CD4-positive, alpha-beta T cell treated with Interleukin-6 at 100 ng/mL for 8 hours (primary cell): ENCODE measurements around the gene MITD1.
A peak's percentile ranks its signal among the peaks of the same experiment; 100 is the strongest.
"Not testable (repeated sequence)": the region's sequence is repeated elsewhere in the genome, so short reads cannot be mapped to it uniquely, and the experiment has no call there.

Source experiments
- DNase-seq: peaks from one replicate; pipeline ENCODE4 v3.0.0-alpha.2; 2020; ENCODE audit warnings: mixed read lengths, low spot score

The MITD1 gene

GRCh38 chr2:99154643-99155536 is 26.0 kb downstream of the MITD1 start, which contains the start of the genes LIPT1 and TSGA10:
Gene LIPT1, plus strand, starts transcription at chr2:99154967. Its CDS starts 6,991 bp downstream, at chr2:99161958.
Gene TSGA10, minus strand, starts transcription at chr2:99154942. Its CDS starts 45,503 bp downstream, at chr2:99109439.
- DNase-seq: peak; percentile 89

- DNase-seq: no peak
Observed at GRCh38 chr2:99153921-99154604, 26.8 kb downstream of the MITD1 start.

GRCh38 chr2:99152199-99152895 is 28.5 kb downstream of the MITD1 start:
- DNase-seq: no peak

DNA sequence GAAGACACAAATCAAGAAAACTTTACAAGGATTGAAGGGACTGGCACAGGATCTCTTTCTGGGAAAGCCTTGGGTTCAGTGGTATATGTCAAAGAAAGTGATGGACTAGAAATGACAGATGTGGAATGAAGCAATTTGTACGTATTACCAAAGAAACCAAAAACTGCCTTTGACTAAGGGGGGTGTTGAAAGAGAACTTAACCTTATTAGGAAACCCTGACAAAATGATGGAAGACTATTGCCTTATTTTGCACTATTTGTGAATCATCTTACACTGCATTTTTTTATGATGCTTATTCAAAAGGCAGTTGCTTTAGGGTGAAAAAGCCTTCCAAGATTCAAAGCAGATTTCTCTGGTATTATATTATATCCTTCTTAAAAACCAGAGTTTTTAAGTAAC is 30.2 kb downstream of the MITD1 start:
- DNase-seq: no peak

DNA sequence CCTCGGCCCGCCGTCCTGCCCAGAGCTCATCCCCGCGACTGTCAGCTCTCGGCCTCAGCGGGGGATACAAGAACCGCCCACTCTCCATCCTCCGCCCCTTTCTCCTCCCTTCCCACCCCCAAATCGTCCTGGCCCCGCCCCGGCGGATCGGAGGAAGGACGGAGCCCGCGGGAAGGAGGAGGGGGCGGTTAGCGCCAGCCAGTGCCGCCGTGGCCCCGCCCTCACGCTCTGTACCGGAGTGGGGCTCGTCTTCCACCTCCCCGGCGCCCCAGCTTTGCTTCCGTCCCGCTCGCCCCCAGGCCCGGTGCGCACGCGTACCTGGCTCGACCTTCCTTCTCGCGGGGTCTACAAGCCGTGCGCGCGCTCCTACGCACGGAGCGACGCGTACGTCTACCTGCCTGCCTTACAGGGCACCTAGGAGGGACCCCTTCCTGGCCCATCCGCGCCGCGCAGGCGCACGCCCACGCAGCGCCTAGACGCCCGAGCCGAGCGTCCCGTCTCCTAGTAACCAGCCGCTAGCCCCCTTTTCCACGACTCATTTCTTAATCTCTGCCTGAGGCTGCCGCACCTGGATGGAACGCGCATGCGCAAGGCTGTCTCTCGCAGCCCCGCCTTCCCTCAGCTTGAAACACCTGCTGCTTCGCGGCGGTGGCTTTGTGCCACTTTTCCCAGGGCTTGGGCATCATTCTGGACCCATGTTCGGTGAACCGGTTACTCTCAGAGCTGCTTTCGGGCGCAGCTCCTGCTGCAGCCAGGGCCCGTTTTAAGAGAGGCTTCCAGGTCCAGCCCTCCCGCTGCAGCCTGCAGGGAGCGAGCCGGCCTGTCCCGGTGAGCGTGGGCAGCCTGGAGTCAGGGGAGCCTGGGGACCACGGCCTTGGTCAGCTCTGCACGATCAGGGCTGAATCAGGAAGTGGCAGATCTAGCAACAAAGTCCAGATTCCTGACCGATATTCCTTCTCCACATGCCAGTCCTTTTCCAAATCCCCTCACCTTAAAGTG is 39.4 kb downstream of the MITD1 start, which contains the start of gene C2orf15:
Gene C2orf15, plus strand, starts transcription at position 598 of the 999 bp plus-strand sequence. CDS start 8,852 bp downstream, outside the sequence.
- peak; percentile 98 for DNase-seq

DNA sequence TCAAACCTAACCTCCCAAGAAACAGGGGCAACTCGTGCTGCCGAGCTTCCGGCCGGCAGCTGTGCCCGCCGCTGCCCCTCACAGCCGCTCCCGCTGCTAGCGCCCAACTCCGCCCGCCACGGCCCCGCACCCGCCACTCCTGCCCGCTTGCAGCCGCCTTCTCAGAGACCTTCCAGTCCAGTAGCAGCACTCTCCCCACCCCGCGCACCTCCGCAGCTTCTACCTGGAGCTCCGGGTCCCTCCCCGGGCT is 40.1 kb downstream of the MITD1 start:
- DNase-seq: no peak

DNA sequence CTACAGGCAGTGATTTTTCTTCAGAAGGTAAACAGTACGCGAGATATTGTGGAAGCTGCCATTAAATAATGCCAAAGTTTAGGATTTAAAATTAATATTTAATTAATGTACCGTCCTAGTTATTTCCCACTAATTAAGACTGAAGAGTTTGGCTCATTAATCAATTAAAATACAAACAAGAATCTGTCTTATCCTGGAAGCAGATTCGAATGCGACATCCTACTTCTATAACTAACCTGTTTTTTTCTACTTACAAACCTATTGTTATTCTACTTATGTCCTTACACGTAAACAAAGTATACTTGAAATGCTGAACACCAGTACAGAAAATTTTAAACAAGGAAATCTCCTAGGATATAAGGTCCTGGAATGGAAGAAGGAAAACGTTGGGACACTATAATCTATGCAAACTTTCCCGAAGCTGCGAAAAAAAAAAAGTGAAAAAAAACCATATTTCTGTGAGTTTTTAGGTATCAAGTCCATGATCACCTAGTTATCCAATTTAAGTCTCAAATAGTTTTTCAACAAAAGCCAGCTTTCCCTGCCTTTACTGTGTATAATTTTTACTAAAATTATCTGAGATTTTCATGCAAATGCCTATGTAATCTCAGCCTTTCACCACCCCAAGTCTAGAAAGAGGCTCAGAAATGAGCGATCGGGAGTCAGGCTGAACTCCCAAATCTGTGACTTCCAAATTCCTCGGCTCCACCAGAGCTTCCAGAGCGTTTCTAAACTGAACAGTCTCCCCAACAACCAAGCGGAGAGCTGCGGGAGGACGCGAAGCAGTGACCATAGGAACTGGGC is 40.6 kb downstream of the MITD1 start:
- DNase-seq: no peak

DNA sequence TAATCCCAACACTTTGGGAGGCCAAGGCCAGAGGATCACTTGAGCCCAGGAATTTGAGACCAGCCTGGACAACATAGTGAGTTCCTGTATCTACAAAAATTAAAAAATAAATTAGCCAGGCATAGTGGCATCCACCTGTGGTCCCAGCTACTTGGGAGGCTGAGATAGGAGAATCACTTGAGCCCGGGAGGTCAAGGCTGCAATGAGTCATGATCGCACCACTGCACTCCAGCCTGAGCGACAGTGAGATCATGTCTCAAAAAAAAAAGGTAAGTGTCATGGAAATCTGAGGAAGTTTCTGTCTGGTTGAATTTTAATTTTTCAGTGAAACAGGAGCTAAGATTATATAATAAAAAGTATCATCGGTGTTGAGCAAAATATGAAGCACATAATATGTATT is 41.9 kb downstream of the MITD1 start:
- DNase-seq: no peak

- not testable (repeated sequence) for DNase-seq
Observed at GRCh38 chr2:99135044-99135556, 45.8 kb downstream of the MITD1 start.

DNA sequence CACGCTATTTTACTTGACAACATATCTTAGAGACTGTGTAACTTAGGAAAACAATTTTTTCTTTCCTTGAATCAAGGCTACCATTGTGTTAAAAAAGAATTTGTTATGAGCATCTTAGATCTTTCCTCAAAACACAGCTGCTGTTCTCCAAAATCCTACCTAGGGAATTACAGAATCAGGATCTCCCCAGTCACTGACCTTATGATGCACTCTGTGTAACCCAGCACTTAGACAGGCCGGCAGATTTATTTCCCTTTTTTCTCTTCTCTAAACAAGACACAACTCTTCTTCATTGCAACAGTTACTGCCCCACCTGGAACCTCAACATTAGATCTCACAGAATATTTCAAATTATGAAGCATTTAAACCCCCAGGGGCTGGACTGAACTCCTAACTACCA is 52.9 kb downstream of the MITD1 start:
- DNase-seq: no peak
